Activated CD4-positive, CD25-positive, alpha-beta regulatory T cell treated with anti-CD3 and anti-CD28 coated beads, Interleukin-2, amount 50 U/mL, for 72 hours (primary cell): ENCODE data around the gene CEP57L1.
"Not testable (repeated sequence)": the region's sequence is repeated elsewhere in the genome, so short reads cannot be mapped to it uniquely, and the experiment has no call there.

Source experiments
- DNase-seq: peaks from one replicate; pipeline ENCODE4 v3.0.0; 2021

CEP57L1 gene

GRCh38 chr6:109117346-109118035 lies 22.2 kb downstream of the CEP57L1 start:
- no peak for DNase-seq

- no peak for DNase-seq
These were observed 23.0 kb downstream of the CEP57L1 start for GRCh38 chr6:109118337-109118736.

- no peak for DNase-seq
These were observed 23.6 kb downstream of the CEP57L1 start for GRCh38 chr6:109118871-109119354.

- DNase-seq = no peak
These were observed 26.1 kb downstream of the CEP57L1 start for GRCh38 chr6:109121411-109121810.

- DNase-seq = no peak
These were observed 28.9 kb downstream of the CEP57L1 start for GRCh38 chr6:109124219-109124618.

GRCh38 chr6:109125504-109125903 lies 30.2 kb downstream of the CEP57L1 start:
- no peak for DNase-seq

GRCh38 chr6:109130065-109130464 lies 34.8 kb downstream of the CEP57L1 start:
- no peak for DNase-seq

GRCh38 chr6:109135600-109135999 lies 40.3 kb downstream of the CEP57L1 start:
- DNase-seq = not testable (repeated sequence)

- DNase-seq = not testable (repeated sequence)
These were observed 40.7 kb downstream of the CEP57L1 start for GRCh38 chr6:109136039-109136438.

GRCh38 chr6:109136530-109136929 lies 41.2 kb downstream of the CEP57L1 start:
- not testable (repeated sequence) for DNase-seq

GRCh38 chr6:109139109-109139508 lies 43.8 kb downstream of the CEP57L1 start:
- no peak for DNase-seq

- not testable (repeated sequence) for DNase-seq
These were observed 46.8 kb downstream of the CEP57L1 start for GRCh38 chr6:109142067-109142466.

- no peak for DNase-seq
These were observed 47.9 kb downstream of the CEP57L1 start for GRCh38 chr6:109143191-109143590.

GRCh38 chr6:109148251-109148650 lies 52.9 kb downstream of the CEP57L1 start:
- not testable (repeated sequence) for DNase-seq

- DNase-seq = not testable (repeated sequence)
These were observed 53.4 kb downstream of the CEP57L1 start for GRCh38 chr6:109148716-109149115.

- DNase-seq = no peak
These were observed 58.4 kb downstream of the CEP57L1 start for GRCh38 chr6:109153752-109154151.

- no peak for DNase-seq
These were observed 69.0 kb downstream of the CEP57L1 start for GRCh38 chr6:109164331-109164730.

- DNase-seq = no peak
These were observed 70.2 kb downstream of the CEP57L1 start for GRCh38 chr6:109165392-109165974.

GRCh38 chr6:109166673-109167072 lies 71.4 kb downstream of the CEP57L1 start:
- DNase-seq = no peak

- no peak for DNase-seq
These were observed 72.3 kb downstream of the CEP57L1 start for GRCh38 chr6:109167562-109167961.

- no peak for DNase-seq
These were observed 75.0 kb downstream of the CEP57L1 start for GRCh38 chr6:109170333-109170732.

GRCh38 chr6:109172101-109172746 lies 76.9 kb downstream of the CEP57L1 start:
- DNase-seq = no peak

- no peak for DNase-seq
These were observed 79.6 kb downstream of the CEP57L1 start for GRCh38 chr6:109174916-109175315.

GRCh38 chr6:109178921-109179320 lies 83.6 kb downstream of the CEP57L1 start:
- DNase-seq = no peak
